GM11168 (cell line): ENCODE measurements around the gene RDX.
"Not testable (repeated sequence)": the region's sequence is repeated elsewhere in the genome, so short reads cannot be mapped to it uniquely, and the experiment has no call there.

Experiments used
- in situ Hi-C: fragments of 300-500 bp; cut with MboI; formaldehyde crosslinking; loops from one replicate; pipeline ENCODE4 v1.12.0; 2022; ENCODE audit warnings: low sequenced_read_pairs; ENCODE audit not compliant: unreplicated experiment

RDX gene

DNA sequence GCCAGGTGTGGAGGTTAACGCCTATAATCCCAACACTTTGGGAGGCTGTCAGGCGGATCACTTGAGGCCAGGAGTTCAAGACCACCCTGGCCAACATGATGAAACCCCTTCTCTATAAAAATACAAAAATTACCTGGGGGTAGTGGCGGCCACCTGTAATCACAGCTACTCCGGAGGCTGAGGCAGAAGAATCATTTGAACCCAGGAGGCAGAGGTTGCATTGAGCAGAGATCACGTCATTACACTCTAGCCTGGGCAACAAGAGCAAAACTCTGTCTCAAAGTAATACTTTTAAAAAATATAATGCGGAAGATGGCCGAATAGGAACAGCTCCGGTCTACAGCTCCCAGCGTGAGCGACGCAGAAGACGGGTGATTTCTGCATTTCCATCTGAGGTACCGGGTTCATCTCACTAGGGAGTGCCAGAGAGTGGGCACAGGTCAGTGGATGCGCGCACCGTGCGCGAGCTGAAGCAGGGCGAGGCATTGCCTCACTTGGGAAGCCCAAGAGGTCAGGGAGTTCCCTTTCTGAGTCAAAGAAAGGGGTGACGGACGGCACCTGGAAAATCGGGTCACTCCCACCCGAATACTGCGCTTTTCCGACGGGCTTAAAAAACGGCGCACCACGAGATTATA is 87.6 kb downstream of the RDX start:
- in situ Hi-C loops = not testable (repeated sequence)

DNA sequence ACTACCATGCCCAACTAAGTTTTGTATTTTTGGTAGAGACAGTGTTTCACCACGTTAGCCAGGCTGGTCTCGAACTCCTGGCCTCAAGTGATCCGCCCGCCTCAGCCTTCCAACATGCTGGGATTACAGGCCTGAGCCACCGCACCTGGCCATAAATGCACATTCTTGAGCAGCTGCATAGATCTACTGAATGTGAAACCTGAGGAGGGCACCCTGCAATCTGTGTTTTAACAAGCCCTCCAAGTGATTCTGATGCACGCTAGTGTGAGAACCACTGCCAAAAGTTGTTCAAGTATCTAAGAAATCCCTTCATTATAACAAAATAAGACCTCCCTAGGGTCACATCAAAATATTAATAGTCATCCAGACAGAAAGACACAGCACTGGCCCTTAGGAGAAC is 89.3 kb downstream of the RDX start:
- in situ Hi-C loops = no loop called here

DNA sequence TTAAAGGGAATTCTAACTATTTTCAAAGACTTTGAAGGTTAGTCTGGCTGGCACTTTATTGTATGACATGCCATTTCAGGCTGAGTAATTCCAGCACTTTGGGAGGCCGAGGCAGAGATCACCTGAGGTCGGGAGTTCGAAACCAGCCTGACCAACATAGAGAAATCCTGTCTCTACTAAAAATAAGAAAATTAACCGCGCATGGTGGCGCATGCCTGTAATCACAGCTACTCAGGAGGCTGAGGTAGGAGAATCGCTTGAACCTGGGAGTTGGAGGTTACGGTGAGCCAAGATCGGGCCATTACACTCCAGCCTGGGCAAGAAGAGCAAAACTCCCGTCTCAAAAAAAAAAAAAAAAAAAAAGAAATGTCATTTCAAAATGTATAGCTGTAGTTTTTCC is 95.6 kb downstream of the RDX start:
- in situ Hi-C loops = loop anchor here (5.0 kb wide), 2 partner anchors 176 to 236 kb away; no protein-coding TSS in a partner anchor

DNA sequence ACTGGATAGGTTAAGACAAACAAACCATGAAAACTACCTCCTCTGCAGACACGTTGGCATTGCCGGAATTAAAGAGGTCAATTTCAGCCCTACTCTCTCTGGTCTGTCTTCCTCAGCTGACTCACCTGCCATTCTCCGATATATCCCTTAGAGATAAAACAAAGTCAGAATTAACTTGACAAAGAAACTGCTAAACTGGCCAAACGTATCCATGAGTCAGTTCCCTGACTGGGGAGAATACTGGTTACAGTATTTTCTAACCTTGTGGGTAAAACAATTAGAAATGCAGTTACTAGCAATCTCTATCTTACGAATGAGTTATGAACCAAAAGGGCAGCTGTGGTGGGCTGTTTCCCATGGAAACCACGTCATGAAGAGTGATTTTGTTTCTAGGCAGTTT is 96.2 kb downstream of the RDX start:
- in situ Hi-C loops = loop anchor here (5.0 kb wide), 2 partner anchors 177 to 237 kb away; no protein-coding TSS in a partner anchor

DNA sequence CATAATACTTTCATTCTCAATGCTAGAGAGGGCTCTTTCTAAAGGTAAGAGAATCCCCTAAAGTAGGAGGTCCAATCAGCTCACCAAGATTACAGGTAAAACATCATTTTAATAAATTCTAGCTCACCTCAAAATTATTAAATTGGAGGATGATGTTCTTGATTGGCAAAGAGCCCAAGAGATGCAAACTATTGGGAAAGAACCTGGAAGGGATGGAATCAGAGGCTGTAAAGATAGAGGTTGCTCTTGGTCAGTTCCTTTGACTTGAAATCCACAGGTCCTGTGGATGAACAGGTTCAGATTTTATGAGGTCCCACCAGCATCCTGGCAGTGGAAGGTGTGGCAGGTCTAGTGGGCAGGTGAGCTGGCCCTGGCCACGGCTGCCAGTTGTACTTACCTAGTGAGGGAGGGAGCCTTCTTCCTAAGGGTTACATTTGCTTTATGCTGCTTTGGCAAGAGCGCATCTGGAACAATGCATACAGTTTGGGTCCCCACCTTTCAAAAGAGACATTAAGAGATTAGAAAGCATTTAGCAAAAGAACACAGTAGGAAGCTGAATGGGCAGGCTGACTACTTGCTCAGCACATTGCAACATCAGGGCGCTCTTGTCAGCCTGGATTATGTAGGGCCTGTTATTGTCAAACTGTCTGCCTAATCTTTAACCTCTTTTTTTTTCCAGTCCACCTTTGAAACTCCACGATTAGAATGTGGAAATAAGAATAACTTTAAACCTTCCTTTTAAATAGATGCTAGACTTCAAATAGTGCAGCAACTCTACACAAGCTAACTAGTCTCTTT is 97.0 kb downstream of the RDX start:
- in situ Hi-C loops = no loop called here

DNA sequence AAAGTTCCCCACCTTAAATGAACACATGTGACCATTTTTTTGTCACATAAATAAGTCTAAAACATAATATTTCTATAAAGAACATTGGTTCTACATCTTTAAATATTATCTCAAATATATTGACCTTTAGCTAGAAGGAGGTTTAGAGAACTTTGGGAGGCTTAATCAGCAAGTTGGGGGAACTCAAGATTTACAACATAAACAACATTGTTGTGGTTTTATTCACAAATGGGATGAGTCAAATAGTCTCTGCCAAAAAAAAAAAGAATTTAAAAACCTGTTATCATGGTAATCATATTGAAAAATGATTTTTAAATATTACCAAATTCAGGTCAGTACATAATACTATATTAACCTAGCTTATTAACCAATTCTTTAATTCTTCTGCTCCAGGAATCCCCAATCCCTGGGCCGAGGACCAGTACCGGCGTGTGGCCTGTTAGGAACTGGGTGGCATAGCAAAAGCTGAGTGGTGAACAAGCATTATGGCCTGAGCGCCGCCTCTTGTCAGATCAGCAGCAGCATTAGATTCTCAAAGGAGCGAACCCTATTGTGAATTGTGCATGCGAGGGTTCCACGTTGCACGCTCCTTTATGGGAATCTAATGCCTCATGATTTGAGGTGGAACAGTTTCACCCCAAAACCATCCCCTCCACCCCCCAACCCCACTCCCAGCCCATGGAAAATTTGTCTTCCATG is 98.2 kb downstream of the RDX start:
- in situ Hi-C loops = no loop called here

DNA sequence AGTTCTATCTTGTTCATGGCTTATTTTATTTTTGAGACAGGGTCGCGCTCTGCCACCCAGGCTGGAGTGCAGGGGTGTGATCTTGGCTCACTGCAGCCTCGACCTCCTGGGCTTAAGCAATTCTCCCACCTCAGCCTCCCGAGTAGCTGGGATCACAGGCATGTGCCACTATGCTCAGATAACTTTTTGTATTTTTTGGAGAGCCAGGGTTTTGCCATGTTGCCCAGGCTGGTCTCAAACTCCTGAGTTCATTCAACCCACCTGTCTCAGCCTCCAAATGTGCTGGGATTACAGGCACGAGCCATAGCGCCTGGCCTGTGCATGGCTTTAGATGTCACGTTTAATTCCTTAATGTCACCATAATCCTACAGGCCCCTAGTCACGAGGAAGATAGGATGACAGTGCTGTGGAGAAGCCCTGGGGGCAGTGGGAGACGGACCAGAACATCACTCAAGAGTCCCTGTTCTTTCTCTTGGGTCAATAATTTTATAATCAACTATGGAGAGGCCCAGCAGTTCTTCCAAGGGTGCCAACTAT is 99.5 kb downstream of the RDX start:
- in situ Hi-C loops = no loop called here

DNA sequence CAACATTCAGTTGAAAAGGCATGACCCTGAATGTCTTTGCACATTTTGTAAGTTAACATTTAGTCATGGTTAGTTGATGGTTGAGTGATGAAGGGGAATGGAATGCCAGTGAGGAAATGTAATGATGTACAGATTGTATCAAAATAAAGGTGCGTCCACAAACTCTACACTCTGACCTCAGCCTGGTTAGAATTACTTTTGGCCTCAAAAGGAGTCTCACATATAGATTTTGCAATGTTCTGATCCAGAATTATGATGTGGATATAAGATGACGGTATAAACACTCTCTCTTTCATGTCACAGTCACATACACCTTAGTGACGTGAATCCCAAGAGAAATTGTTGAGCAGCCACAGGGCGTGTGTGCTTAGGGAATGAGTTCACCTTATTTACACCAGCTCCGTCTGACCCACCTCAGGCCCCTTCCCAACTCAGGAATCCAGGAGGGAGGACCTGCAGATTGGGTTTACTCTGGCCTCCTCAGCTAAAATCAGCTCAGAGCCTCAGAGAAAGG is 100.1 kb downstream of the RDX start:
- in situ Hi-C loops = no loop called here

DNA sequence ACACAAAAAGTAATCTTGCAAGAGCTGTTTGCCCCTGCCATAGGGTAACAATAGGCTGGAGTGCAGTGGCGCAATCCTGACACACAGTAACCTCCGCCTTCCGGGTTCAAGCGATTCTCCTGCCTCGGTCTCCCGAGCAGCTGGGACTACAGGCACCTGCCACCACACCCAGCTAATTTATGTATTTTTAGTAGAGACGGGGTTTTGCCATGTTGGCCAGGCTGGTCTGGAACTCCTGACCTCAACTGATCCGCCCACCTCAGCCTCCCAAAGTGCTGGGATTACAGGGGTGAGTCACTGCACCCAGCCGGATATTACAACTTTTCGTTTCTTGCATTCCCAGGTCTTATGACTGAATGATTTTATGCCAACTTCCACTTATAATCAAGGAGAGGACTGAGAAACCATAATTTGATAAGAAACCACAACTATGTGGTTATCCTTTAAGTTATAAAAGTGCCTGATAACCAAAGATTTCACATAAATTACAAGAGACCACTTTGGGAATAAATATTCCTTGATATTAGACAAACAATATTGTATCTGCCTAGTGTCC is 102.1 kb downstream of the RDX start:
- in situ Hi-C loops = not testable (repeated sequence)

DNA sequence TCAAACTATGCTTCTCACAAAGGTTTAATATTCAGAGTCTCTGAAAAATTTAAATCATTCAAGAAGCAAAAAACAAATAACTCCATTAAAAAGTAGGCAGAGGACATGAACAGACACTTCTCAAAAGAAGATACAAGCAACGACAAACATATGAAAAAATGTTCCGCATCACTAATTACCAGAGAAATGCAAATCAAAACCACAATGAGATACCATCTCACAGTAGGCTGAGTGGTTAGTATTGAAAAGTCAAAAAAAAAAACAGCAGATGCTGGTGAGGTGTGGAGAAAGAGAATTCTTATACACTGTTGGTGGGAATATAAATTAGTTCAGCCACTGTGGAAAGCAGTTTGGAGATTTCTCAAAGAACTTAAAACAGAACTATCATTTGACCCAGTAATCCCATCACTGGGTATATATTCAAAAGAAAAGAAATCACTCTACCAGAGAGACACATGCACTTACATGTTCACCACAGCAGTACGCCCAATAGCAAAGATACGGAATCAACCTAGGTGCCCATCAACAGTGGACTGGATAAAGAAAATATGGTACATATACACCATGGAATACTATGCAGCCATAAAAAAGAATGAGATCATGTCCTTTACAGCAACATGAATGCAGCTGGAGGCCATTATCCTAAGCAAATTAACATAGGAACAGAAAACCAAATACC is 103.7 kb downstream of the RDX start:
- in situ Hi-C loops = not testable (repeated sequence)

DNA sequence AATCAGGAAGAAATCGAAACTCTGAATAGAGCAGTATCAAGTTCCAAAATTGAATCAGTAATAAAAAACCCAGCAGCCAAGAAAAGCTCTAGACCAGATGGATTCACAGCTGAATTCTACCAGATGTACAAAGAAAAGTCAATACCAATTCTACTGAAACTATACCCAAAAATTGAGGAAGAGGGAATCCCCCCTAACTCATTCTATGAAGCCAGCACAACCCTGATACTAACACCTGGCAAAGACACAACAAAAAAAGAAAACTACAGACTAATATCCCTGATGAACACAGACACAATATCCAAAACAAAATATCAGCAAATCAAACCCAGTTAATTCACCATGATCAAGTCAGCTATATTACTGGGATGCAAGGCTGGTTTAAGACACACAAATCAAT is 105.5 kb downstream of the RDX start:
- in situ Hi-C loops = no loop called here

DNA sequence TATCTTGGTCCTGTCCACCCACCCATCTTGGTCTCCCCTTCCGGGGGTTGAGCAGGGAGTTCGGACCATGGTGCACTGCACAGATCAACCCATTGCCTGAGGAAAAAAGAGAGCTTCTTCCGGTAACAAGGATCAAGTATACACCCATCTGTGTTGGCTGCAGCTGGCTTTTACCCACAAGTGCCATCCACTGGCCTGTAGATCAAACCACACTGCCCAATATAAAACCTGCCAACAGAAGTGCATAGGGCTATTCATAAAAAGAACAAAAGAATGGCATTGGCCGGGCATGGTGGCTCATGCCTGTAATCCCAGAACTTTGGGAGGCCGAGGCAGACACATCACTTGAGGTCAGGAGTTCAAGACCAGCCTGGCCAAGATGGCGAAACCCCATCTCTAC is 108.7 kb downstream of the RDX start:
- in situ Hi-C loops = no loop called here

DNA sequence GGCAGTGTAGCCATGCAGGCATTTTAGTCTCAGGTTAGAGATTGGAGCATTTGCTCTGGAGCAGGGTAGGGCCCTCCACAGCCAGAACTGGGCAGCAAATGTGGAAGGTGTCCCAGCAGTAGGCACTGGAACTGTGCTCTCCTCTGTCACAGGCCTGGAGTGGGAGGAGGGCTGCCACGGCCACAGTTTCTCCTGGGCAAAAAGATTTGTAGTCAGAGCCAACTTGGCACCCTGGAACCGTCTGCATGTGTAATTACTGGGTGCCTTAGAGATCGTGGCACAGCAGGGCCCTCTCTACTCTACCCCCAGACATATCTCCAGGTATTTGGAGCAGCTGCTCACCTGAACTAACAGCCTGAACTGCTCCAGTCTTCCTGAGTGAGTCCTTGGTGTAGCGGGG is 109.5 kb downstream of the RDX start:
- in situ Hi-C loops = no loop called here

DNA sequence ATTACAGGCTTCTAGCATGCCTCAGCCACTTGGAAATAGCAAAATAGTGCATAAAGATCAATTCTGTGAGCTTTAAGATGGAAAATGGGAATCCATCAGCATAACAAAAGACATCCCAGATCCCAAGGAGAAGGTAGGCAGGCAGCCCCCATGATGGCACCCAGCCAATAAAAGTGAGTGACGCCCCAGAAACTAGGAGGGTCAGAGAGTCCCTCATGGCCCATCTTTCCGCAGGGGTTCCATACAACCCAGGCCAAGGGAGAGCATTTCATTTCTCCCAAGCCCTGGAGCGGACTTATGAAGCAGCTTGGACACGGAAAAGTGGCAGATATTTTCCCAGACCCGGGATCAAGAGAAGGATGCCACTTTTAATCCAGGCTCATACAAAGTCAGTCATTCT is 110.0 kb downstream of the RDX start:
- in situ Hi-C loops = no loop called here

DNA sequence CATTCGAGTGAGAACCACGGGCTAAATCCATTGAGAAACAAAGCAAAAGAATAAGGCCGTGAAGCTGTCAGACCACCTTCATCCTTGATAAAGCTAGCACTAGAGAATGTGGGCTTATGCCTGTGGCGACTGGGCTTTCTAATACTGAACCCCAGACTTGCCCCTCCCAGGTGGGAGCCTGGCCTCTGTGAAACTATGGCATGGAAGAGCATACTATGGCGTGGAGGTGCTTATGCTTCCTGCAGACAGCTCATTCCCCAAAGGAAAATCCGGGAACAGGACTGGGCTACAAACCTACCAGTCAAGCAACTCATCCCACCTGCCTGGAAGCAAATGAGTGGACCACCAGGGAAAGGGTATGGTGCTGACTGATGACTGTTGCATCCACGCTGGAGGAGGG is 110.8 kb downstream of the RDX start:
- in situ Hi-C loops = no loop called here

DNA sequence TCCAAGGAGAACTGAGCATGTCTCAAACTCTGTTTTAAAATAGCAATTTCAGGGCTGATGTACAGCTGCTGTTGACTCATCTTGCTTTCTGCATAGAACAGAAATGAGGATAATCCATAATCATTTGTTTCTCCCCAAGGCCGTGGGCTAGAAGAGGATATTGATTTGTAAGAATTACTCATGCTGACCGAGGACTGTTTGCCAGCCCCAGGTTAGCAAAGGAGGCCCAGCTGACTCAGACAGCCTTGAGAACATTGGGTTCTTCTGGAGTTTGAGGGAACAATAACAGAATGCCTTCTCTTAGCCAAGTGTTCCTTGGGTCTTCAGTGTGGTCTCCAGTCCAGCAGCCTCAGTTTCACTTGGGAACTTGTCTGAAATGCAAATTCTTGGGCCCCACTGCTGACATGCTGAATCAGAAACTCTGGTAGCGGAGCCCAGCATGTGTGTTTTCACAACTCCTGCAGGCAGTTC is 111.3 kb downstream of the RDX start:
- in situ Hi-C loops = no loop called here

DNA sequence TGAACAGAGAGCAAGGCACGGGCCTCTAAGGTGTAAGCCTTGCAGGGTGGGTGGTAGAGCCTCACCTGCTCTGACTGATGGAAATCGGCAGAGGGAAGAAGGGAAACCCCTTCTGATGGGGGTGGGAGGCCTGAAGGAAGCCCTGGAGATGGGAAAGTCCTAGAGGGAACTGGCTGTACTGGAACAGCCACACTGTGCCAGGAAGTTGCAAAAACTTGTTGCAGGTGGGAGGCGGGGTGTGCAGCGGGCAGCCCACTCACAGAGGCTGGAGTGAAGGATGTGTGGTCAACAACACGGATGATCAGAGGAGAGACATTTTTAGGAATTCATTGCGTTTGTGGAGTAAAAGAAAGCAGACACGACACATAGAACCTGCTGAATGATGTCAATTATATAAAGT is 112.0 kb downstream of the RDX start:
- in situ Hi-C loops = no loop called here

DNA sequence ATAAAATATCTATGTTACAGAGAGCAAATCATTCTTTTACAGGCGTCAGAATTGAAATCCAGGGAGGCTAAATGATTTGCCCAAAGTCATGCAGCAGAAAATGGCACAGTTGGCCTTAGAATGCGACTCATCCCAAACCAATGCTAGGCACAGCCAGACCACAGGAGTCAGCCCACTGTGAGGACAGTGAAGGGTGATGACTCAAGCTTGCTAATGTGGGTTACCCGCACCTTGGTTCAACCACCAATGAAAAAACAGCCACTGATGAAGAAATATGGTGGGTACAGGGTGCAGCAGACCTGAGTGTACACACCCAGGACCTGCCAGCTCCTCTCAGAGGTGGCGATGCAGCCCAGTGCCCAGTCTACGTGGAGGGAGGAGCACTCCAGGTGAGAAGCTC is 113.5 kb downstream of the RDX start:
- in situ Hi-C loops = no loop called here

DNA sequence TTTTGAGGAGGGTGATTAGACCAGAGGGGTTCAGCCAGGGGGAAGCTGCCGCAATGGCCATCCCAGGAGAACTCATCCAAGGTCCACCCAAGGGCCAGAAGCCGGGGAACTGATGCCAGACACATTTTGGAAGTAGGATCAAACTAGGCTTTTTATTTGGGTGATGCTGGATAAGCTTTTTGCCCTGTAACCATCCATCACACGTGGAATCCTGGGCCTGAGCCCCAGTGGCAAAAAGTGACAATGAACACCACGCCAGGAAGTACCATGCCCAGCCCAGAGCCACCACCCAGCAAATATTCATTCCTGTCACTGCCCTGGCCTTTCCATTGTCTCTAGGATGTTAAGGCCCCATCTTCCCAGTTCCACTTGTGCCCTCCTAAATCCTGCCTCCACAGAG is 117.3 kb downstream of the RDX start:
- in situ Hi-C loops = no loop called here

DNA sequence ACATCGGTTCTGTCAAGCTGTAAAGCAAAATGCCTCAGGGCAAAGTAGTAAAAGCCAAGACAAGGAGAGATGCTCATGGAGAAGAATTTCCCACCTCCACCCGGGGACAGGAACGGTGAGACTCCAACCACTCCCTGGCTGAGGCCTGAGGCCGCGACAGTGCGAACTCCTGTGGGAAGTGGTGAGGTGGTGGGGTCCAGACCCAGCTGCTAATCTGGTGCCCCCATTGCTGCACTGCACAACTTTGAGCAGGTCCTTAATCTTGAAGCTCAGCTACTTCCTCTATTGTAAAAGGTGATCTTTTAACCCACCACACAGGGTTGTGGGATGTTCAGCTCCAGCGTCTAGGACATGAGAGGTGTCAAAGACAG is 119.3 kb downstream of the RDX start:
- in situ Hi-C loops = no loop called here
